PFSK-1 (cell line): ENCODE results near the gene LGALS3BP.

Source experiments
- FOXP2 ChIP-seq: optimal IDR thresholded peaks from 2 replicates; pipeline ENCODE3; 2011; ENCODE audit warnings: borderline replicate concordance, control low read depth, inconsistent platforms; ENCODE audit not compliant: insufficient read depth; ENCODE audit errors: extremely low read length, extremely low read depth
- POLR2AphosphoS5 ChIP-seq: IDR thresholded peaks from 2 replicates; pipeline ENCODE4 v1.6.1; 2012; ENCODE audit warnings: low read depth, mild to moderate bottlenecking, control low read depth, low read length, moderate library complexity
- REST ChIP-seq, 2 experiments: IDR thresholded peaks; 2 replicates each; pipeline versions ENCODE4 v1.6.1 to v1.8.0; 2011 to 2012; ENCODE audit warnings: low read depth in 2 of 2, low read length in 2 of 2, control low read depth in 1 of 2, inconsistent platforms in 1 of 2, mild to moderate bottlenecking in 1 of 2, moderate library complexity in 1 of 2; ENCODE audit not compliant: insufficient read depth in 1 of 2
- SIN3A ChIP-seq: IDR thresholded peaks from 2 replicates; pipeline ENCODE4 v1.6.1; 2012; ENCODE audit warnings: mild to moderate bottlenecking, low read length, moderate library complexity, borderline replicate concordance; ENCODE audit not compliant: insufficient read depth
- TAF1 ChIP-seq: IDR thresholded peaks from 2 replicates; pipeline ENCODE4 v1.6.1; 2012; ENCODE audit warnings: low read length, control low read depth, borderline replicate concordance; ENCODE audit not compliant: insufficient read depth

- no peak for TF ChIP-seq SIN3A
- TF ChIP-seq POLR2AphosphoS5 = no peak
- no peak for TF ChIP-seq TAF1
- TF ChIP-seq REST (IDR thresholded peaks at IDR 0.05; ENCODE audit: insufficient read depth in 1 of 2, low read depth in 2 of 2, low read length in 2 of 2) = no peak
- TF ChIP-seq FOXP2 = no peak
These were observed 39.0 kb downstream of the LGALS3BP start for GRCh38 chr17:78940708-78941107.
